Fibroblast of villous mesenchyme (primary cell): Measurements from ENCODE around the gene HECW1. TPM values are rescaled to one million over a fixed set of nuclear protein-coding genes. Genes with fewer than 3 reads are reported as not detected.
A peak's percentile ranks its signal among the peaks of the same experiment; 100 is the strongest.

Experiments used
- DNase-seq: peaks from one replicate; pipeline ENCODE4 v3.0.0-alpha.2; 2010; ENCODE audit warnings: low read depth
- H3K4me3 ChIP-seq: 2 replicates; pipeline ENCODE4 v1.5.1; 2011; ENCODE audit warnings: low read depth, mild to moderate bottlenecking, low read length
- CTCF ChIP-seq: IDR thresholded peaks from 2 replicates; pipeline ENCODE4 v1.5.1; 2012; ENCODE audit warnings: low read depth, mild to moderate bottlenecking, low read length; ENCODE audit not compliant: insufficient read depth
- total RNA-seq: library from RNA; depleted of rRNA; stranded (reverse); fragments of >200 nt; gene quantifications from 2 replicates; pipeline ENCODE4 v1.2.3, GENCODE V29; 2012

HECW1 gene
- total RNA-seq, 1 donor, result 1.7 TPM

GRCh38 chr7:43560742-43561330 is 448.4 kb downstream of the HECW1 start:
- no peak for DNase-seq
- TF ChIP-seq CTCF, result no peak
- H3K4me3 ChIP-seq, result no peak overlapping the region

- no peak overlapping the region for H3K4me3 ChIP-seq
These were observed 449.9 kb downstream of the HECW1 start for GRCh38 chr7:43562383-43562782.

GRCh38 chr7:43565786-43566185 is 453.3 kb downstream of the HECW1 start:
- H3K4me3 ChIP-seq, result no peak overlapping the region
- TF ChIP-seq CTCF, result no peak
- DNase-seq, result peak; percentile 90

More at GRCh38 chr7:43562383-43562782, 449.9 kb downstream of the HECW1 start:
- no peak for DNase-seq
- no peak for TF ChIP-seq CTCF

- H3K4me3 ChIP-seq, result no peak overlapping the region
- TF ChIP-seq CTCF, result no peak
- DNase-seq, result no peak
These were observed 456.1 kb downstream of the HECW1 start for GRCh38 chr7:43568529-43568928.

GRCh38 chr7:43569424-43569823 is 457.0 kb downstream of the HECW1 start:
- DNase-seq, result peak; percentile 59
- TF ChIP-seq CTCF, result no peak
- no peak overlapping the region for H3K4me3 ChIP-seq

- H3K4me3 ChIP-seq, result no peak overlapping the region
- no peak for TF ChIP-seq CTCF
- no peak for DNase-seq
These were observed 458.4 kb downstream of the HECW1 start for GRCh38 chr7:43570688-43571365.
